Testis (tissue), 3 donors: ENCODE results near the gene UGT1A1. TPM values are rescaled to one million over a fixed set of nuclear protein-coding genes. Genes with fewer than 3 reads are reported as not detected.

ENCODE experiments used
- DNase-seq: peaks from one replicate; pipeline ENCODE4 v3.0.0-alpha.2; 2019
- H3K27ac ChIP-seq, 2 donors: fragments of 200-600 bp; sonication (generic); one replicate each; pipeline ENCODE4 v1.5.1; 2019
- H3K27me3 ChIP-seq: fragments of 200-600 bp; sonication (generic); one replicate; pipeline ENCODE4 v1.5.1; 2019
- H3K36me3 ChIP-seq: fragments of 200-600 bp; sonication (generic); one replicate; pipeline ENCODE4 v1.5.1; 2017; ENCODE audit warnings: low read depth; ENCODE audit errors: missing control alignments
- H3K4me1 ChIP-seq: fragments of 200-600 bp; sonication (generic); one replicate; pipeline ENCODE4 v1.5.1; 2019
- H3K4me3 ChIP-seq, 2 donors: fragments of 200-600 bp; sonication (generic); one replicate each; pipeline ENCODE4 v1.5.1; 2017 to 2019
- H3K9me3 ChIP-seq: fragments of 200-600 bp; sonication (generic); one replicate; pipeline ENCODE4 v1.5.1; 2017
- POLR2A ChIP-seq: fragments of 450-650 bp; IDR thresholded peaks from one replicate; pipeline ENCODE4 v1.6.1; 2017; ENCODE audit warnings: antibody characterized with exemption, mild to moderate bottlenecking, moderate library complexity
- WGBS, 2 donors: methylation state at CpG; one replicate each; pipeline ENCODE4 v1.1.5; 2018; 5-methylcytosine and 5-hydroxymethylcytosine counted together
- intact Hi-C: fragments of 100-400 bp; cut with DNase I; formaldehyde crosslinking; loops from one replicate; pipeline ENCODE4 v1.15.1; 2023; ENCODE audit warnings: low total_unique reads
- polyA plus RNA-seq: library from polyadenylated mRNA; stranded (reverse); fragments of 350-450 nt; fragmentation: Illumina TruSeq; extraction: RNeasy Lipid Tissue Mini Kit (QIAGEN cat#74804); gene quantifications from one replicate; pipeline ENCODE4 v1.2.3, GENCODE V29; 2014; ENCODE audit warnings: low read depth, low replicate concordance; ENCODE audit not compliant: insufficient read depth
- total RNA-seq, 2 donors: library from RNA; depleted of rRNA; stranded (reverse); fragments of >200 nt; gene quantifications; one replicate each; pipeline ENCODE4 v1.2.3, GENCODE V29; 2016
- TF ChIP-seq, protein P1 (sequence below), 3 experiments: fragments of 450-650 bp in 2 of 3; fragments of 200-600 bp in 1 of 3; sonication (generic) in 1 of 3; IDR thresholded peaks; one replicate each; pipeline ENCODE4 v1.5.1; 2016 to 2019; ENCODE audit warnings: antibody characterized with exemption in 3 of 3, mild to moderate bottlenecking in 2 of 3, moderate library complexity in 1 of 3

UGT1A1 gene
- total and polyA plus RNA-seq, 3 donors from 2014 or later = 0.24 to 0.34 (median 0.31) TPM

DNA sequence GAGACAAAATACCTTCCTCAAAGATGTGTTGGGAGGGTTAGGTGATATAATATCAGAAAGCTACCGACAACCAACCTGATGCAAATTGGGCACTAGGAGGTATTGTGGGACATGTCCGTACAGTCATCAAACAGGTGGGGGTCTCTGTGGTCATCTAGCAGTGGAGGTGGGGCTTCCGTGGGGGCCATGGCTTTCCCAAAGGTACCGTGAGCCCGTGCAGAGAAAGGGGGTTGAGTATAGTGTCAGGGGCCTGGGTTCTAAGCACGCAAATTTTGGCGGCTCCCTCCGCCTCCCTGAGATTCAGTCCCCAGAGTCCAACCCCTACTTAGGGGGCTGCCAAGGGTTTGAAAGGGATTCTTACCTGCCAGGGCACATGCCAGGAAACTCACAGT, 61.6 kb downstream of the UGT1A1 start:
- no peaks in the 10 kb centered on the region for H3K36me3 ChIP-seq
- no peaks in the 10 kb centered on the region for H3K27me3 ChIP-seq
- no peak overlapping the region for H3K4me3 ChIP-seq
- intact Hi-C loops = no loop called here
- no peaks in the 10 kb centered on the region for H3K4me1 ChIP-seq
- no peak for TF ChIP-seq POLR2A
- TF ChIP-seq, protein P1, sequence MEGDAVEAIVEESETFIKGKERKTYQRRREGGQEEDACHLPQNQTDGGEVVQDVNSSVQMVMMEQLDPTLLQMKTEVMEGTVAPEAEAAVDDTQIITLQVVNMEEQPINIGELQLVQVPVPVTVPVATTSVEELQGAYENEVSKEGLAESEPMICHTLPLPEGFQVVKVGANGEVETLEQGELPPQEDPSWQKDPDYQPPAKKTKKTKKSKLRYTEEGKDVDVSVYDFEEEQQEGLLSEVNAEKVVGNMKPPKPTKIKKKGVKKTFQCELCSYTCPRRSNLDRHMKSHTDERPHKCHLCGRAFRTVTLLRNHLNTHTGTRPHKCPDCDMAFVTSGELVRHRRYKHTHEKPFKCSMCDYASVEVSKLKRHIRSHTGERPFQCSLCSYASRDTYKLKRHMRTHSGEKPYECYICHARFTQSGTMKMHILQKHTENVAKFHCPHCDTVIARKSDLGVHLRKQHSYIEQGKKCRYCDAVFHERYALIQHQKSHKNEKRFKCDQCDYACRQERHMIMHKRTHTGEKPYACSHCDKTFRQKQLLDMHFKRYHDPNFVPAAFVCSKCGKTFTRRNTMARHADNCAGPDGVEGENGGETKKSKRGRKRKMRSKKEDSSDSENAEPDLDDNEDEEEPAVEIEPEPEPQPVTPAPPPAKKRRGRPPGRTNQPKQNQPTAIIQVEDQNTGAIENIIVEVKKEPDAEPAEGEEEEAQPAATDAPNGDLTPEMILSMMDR (IDR thresholded peaks at IDR 0.05) = no peak
- no peaks in the 10 kb centered on the region for H3K9me3 ChIP-seq
- 92 to 95% methylated on average over 8 of the region's 8 CpGs for WGBS, 2 donors
- H3K27ac ChIP-seq = no peak overlapping the region
- no peak for DNase-seq

DNA sequence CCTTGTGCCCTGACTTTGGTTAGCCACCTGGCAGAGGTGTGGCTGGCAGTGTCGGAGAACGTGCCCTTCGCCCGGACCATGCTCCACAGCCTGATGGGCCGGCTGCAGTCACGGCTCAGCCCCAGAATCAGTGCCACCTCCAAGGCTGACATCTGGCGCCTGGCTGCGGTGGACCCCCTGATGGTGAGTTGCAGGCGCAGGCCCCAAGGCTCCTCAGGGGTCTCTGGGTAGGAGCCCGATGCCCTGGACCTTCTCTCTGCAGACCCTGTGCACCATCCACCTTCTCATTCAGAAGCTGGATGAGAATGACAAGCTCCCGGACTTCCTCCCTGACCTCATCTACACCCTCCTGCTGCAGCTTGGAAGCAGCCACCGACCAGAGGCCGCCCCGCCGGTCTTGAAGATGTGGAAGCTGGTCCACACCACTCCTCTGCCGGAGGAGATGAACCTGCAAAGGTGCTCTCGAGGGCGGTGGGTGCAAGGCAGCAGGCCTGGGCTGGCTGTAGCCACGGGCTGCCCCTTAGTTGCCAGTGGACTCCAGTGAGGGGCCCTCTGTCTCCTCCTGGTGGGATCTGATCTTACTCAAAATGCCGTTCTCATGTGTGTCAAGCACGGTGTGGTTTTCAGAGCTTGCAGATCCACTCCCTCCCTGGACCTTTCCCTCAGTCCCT, 62.2 kb downstream of the UGT1A1 start:
- no peaks in the 10 kb centered on the region for H3K27me3 ChIP-seq
- 82 to 92% methylated on average over 12 to 21 of the region's 21 CpGs for WGBS, 2 donors
- no peaks in the 10 kb centered on the region for H3K36me3 ChIP-seq
- DNase-seq = no peak
- no peak for TF ChIP-seq POLR2A
- TF ChIP-seq, protein P1 (IDR thresholded peaks at IDR 0.05) = no peak
- no peaks in the 10 kb centered on the region for H3K4me1 ChIP-seq
- no peak overlapping the region for H3K27ac ChIP-seq
- no peaks in the 10 kb centered on the region for H3K9me3 ChIP-seq
- intact Hi-C loops = no loop called here
- no peak overlapping the region for H3K4me3 ChIP-seq

Other genes with a start within 250 kb of the UGT1A1 start
- gene USP40, start 193.5 kb upstream of the UGT1A1 start, total RNA-seq = 10 to 100 TPM; 70.2 to 87.3 TPM
- 42.0 TPM for gene USP40, start 193.5 kb upstream of the UGT1A1 start, polyA plus RNA-seq
- under 1 TPM in 1 of 2 donors, not detected in 1; 0.19 TPM for gene UGT1A8, start 142.6 kb upstream of the UGT1A1 start, total RNA-seq
- not detected for gene UGT1A8, start 142.6 kb upstream of the UGT1A1 start, polyA plus RNA-seq
- under 1 TPM; 0.31 to 0.68 TPM for gene UGT1A10, start 123.8 kb upstream of the UGT1A1 start, total RNA-seq
- gene UGT1A10, start 123.8 kb upstream of the UGT1A1 start, polyA plus RNA-seq = 0.29 TPM
- not detected for gene UGT1A9, start 88.4 kb upstream of the UGT1A1 start, total RNA-seq
- not detected for gene UGT1A9, start 88.4 kb upstream of the UGT1A1 start, polyA plus RNA-seq
- gene UGT1A7, start 78.4 kb upstream of the UGT1A1 start, total RNA-seq = under 1 TPM in 1 of 2 donors, not detected in 1; 0.19 TPM
- not detected for gene UGT1A7, start 78.4 kb upstream of the UGT1A1 start, polyA plus RNA-seq
- under 1 TPM in 1 of 2 donors, not detected in 1; 0.74 TPM for gene UGT1A6, start 67.4 kb upstream of the UGT1A1 start, total RNA-seq
- 3.0 TPM for gene UGT1A6, start 67.4 kb upstream of the UGT1A1 start, polyA plus RNA-seq
- gene UGT1A5, start 47.4 kb upstream of the UGT1A1 start, total RNA-seq = under 1 TPM in 1 of 2 donors, not detected in 1; 0.16 TPM
- gene UGT1A5, start 47.4 kb upstream of the UGT1A1 start, polyA plus RNA-seq = not detected
- not detected for gene UGT1A4, start 41.5 kb upstream of the UGT1A1 start, total RNA-seq
- gene UGT1A4, start 41.5 kb upstream of the UGT1A1 start, polyA plus RNA-seq = 0.25 TPM
- not detected for gene UGT1A3, start 31.2 kb upstream of the UGT1A1 start, total RNA-seq
- gene UGT1A3, start 31.2 kb upstream of the UGT1A1 start, polyA plus RNA-seq = not detected
- 10 to 100 TPM in 1 of 2 donors, 1 to 10 TPM in 1; 5.3 to 10.7 TPM for gene MROH2A, start 18.1 kb downstream of the UGT1A1 start, total RNA-seq
- gene MROH2A, start 18.1 kb downstream of the UGT1A1 start, polyA plus RNA-seq = 5.1 TPM
- gene HJURP, start 94.3 kb downstream of the UGT1A1 start, total RNA-seq = 10 to 100 TPM; 10.2 to 13.9 TPM
- gene HJURP, start 94.3 kb downstream of the UGT1A1 start, polyA plus RNA-seq = 30.2 TPM
- gene TRPM8, start 157.1 kb downstream of the UGT1A1 start, total RNA-seq = 1 to 10 TPM in 1 of 2 donors, under 1 TPM in 1; 0.79 to 2.2 TPM
- gene TRPM8, start 157.1 kb downstream of the UGT1A1 start, polyA plus RNA-seq = 5.2 TPM